SKM-1 treated with dmso at 0.1 percent for 144 hours (cell line): ENCODE data around the gene KIF23.

Experiments used
- DNase-seq: peaks from one replicate; lab custom pipeline; 2025; ENCODE audit not compliant: unreplicated experiment; lab: John Stamatoyannopoulos, UW

KIF23 gene

GRCh38 chr15:69394556-69395282 lies 19.4 kb upstream of the KIF23 start:
- peak; percentile 82 for DNase-seq

DNA sequence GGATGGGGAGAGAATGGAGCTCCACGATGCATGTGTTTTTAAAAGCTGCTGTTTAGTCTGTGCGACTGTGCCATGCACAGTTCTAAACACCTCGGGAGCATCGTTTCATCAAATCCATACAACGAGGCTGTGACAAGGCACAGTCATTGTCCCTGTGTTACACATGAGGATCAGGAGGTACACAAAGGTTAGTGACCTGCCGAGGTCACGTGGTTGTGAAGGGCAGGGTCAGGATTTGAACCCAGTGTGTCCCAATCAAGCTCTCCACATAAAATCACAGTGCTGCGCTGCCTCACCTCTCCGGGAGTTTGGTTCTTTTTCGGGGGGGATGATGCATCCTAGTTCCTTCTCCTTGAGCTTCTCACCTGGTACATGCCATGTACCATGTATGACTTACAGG lies 18.7 kb upstream of the KIF23 start:
- DNase-seq = no peak

DNA sequence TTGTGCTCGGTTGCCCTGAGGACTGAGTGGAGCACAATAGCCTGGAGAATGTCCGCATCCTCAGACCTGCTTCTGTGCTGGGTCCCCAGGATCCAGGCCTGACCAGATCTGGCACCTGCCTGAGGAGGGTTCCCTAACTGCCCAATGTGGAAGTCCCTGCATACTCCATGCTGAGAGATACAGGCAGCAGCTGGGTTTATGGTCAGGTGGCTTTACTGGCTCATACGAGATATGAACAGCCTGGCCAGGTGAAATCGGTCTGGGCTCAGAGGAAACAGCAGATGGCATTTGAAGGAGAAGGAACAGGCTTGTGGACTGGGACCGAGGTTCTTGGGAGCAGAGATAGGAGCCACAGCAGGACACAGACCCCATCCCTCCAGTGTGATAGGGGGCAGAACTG lies 18.2 kb upstream of the KIF23 start:
- DNase-seq = no peak

- no peak for DNase-seq
These were observed 15.7 kb upstream of the KIF23 start for GRCh38 chr15:69398491-69398891.

DNA sequence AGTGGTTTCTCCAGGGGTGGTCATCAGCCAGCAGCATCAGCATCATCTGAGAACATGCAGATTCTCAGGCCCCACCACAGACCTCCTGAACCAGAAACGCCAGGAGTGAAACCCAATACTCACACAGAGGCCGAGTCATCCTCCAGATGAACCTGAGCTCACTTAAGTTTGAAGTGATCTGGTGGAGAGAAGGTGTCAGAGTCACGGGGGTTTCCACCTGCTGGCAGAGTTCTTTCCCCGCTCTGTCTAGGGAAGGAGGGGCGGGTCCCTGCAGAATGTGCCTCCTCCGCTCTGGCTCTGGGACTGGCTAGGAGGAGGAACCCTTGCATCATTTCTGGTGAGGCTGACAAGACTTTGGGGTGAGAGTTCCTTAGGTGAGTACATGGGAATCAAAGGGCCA lies 13.3 kb upstream of the KIF23 start:
- no peak for DNase-seq

GRCh38 chr15:69402816-69403215 lies 11.3 kb upstream of the KIF23 start:
- no peak for DNase-seq

DNA sequence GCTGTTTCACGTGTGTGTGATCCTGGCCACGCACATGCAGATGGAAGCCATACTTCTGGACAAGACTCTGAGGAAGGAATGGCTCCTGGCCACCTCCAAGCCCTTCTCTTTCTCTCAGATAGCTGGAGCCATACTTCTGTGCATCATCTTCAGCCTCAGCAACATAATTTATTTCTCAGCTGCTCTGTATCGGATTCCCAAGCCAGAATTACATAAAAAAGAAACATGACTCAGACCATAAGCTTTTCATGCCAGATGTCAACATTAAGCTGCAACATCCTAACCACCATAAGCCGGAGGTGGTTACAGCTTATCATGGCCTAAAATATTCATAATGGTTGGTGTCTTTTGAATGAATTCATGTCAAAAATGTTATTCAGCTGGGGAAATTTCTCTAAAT lies 10.6 kb upstream of the KIF23 start:
- DNase-seq = no peak

DNA sequence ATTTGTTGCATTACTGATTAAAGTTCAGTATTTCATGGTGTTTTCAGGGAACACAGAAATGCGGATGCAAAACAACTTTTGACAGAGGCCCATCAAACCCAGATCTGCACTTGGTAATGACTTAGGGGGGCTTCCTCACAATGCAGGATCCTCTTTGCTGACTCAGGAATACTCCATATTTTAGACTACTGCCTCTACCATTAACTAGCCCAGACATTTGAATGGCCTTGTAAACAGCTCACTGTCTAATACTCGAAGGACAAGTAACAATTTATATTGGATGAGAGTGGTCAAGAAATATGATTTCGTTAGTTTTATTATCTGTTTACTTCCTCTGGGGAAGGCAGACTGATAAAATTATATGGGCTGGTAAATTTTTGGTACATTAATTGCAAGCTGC lies 9.0 kb upstream of the KIF23 start:
- no peak for DNase-seq

DNA sequence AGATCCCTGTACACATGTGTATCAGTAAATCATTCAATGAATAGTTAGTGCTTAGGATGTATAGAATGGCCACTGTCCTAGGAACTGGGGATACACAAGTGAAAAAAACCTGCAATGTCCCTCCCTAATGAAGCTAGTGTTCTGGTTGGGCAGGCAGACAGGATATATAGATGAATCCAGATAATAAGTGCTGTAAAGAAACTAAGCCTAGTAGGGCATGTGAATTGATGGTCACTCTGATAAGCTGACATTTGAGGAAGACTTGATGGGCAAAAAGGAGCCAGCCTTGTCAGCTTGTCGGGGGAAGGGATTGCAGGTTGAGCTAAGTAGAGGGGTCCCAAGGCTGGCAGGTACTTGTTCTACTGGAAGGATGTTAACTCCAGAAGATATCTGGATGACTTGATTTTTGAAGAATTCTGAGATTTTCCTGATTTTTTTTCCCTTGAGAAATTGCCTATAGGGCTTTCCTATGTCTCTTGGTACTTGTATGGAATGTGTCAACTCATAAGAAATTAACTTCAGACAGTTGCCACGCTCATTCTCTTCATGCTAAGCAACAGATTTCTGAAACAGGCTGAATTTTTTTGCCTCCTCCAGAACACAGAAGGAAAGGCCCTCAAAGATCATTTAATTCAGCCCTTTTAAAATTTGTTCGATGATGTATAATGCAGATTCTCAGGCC lies 6.3 kb upstream of the KIF23 start:
- no peak for DNase-seq

DNA sequence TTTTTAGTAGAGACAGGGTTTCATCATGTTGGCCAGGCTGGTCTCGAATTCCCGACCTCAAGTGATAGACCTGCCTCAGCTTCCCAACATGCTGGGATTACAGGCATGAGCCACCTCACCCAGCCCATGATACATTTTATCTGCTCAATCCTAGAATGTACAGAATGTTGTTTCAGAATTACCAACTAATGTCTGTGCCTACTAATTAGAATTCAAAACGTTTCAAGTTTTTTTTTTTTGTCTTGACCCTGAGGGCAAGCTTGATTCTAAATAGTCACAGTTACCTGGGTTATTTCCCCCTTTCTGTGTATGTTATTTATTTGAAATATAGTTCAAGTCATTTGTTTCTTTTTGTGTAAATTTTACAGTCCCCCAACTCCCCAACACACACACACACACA lies 5.3 kb upstream of the KIF23 start:
- DNase-seq = no peak

- DNase-seq = no peak
These were observed 3.8 kb upstream of the KIF23 start for GRCh38 chr15:69410248-69410874.

DNA sequence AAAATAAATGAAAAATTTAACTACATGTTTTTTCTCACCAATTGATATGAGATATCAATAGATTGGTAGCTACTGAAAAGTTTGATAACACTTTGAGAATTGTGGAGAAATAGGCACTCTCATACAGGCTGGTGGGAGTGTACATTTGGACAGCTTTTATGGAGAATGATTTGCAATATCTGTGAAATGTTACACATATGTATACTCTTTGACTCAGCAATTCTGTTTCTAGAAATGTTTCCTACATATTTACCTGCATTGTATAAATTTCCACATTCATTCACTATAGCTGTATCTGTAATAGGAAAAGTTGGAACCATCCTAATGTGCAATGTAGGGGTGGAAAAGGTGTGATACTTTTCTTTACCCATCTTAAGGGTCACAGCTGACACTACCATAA lies 1.9 kb upstream of the KIF23 start:
- no peak for DNase-seq

GRCh38 chr15:69412701-69413100 lies 1.4 kb upstream of the KIF23 start:
- no peak for DNase-seq

DNA sequence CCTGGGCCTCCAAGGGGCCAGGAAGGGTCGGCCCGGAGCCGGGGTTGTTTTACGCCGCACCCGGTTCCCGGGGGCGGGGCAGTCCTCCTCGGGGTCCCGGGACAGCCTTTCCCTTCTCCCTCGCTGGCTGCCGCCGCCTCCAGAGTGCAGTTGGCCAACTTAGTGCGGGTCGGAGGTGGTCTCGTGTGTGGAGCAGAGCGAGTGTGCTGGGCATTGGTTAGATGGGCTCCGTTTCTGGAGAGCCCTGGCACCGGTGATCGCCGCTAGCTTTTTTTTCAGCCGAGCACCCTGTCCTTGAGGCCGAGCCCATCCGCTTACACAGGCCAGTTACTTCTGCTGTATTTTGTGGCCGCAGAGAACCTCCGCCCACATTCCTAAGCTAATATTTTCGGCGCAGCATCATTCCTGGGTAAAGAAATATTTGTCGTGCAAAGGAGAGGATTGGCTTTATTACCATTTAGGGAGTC lies 585 bp downstream of the KIF23 start:
- DNase-seq = peak; percentile 35

DNA sequence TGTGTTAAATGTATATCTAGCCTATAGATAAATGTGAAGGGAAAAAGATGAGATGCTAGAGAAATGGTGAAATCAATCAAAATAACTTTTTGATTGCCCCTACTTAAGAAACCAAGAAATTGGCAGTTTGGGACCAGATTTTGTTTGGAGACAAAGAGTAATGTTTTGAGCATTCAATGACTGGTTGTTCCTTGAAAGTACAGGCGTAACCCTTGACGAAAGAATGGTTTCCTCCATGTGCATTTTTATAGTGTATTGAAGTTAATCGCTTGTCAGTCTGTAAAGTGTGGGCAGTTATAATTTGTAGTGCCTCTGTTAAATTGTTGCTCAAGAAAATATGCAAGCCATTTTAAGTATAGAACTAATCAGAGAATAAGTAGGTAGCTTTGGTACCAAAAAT lies 1.2 kb downstream of the KIF23 start:
- no peak for DNase-seq

DNA sequence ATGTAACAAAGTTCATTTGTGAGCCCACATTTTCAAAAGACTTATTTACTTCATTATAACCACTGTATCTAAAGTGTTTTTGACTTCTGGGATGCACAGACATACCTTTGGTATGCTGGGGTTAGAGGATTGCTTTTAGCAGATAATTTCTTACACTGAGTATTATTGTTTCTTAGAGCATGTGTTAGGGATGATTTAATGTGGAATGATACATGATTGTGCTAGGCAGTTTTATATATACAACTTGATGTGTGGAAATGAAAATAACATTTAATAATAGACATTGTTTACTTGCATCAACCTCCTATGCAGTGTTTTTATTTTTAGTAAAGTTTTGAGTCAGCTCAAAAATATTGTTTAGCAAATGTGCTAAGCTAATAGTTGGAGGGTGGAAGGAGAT lies 3.4 kb downstream of the KIF23 start:
- no peak for DNase-seq

DNA sequence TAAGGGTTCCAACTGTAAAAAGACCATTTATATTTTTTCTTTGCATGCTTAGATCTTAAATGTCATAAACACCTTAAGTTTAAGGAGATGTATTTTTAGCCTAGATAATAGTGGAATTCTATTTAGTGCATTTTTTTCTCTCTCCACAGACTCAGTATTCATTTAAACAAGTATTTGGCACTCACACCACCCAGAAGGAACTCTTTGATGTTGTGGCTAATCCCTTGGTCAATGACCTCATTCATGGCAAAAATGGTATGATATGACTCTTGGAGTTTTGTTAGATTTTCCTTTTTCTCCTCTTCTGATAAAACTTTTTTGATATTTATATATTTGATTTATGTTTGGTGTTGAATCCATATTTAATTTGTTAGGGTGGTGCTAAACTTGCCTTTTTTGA lies 7.3 kb downstream of the KIF23 start:
- DNase-seq = no peak

DNA sequence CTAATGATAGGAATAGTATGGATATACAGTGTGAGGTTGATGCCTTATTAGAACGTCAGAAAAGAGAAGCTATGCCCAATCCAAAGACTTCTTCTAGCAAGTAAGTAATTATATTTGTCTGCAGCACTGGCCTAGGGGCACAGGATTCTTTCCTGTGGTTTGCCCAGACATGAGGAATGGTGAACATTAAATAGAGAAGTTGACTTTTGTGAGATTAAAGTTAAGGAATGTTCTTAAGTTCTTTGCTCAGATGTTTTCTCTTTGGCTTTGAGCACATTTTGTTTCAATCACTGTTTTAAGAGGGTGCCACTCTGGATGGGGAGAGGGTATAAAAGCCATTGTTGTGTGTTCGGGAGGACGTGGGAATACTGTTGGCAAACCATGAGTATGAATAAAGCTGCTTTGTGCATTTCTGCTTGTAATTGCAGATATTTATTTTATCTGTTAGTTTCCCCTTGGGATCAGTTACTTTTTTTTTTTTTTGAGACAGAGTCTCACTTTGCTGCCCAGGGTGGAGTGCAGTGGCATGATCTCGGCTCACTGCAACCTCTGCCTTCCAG lies 8.3 kb downstream of the KIF23 start:
- no peak for DNase-seq

GRCh38 chr15:69424001-69424400 lies 9.9 kb downstream of the KIF23 start:
- no peak for DNase-seq

DNA sequence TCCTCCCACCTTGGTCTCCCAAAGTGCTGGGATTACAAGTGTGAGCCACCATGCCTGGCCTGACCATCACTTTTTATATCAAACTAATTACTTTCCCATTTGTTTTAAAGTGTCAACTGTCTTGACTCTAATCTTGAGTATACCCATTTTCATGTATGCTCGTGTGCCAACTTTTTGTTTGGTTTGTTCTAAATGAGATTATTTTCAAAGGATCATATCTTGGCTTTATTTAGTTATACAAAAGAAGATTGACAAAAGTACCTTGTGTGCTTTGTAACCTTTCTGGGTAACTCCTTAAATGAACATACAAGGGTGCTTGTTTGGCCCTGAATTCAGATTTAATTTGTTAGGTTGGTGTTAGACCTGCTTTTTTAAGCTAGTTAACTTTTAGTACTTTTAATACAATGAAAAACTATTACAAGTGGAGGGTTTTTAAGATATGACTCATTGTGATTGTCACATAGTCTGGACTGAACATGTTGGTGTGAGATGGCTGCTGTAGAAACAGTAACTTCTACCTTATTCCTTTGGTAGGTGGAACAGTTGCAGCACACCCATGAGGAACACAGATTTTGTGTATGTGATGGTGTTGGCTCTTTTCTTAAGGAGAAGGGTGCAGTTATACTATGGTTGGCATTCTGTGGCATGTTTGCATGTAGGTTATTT lies 10.7 kb downstream of the KIF23 start:
- DNase-seq = no peak

DNA sequence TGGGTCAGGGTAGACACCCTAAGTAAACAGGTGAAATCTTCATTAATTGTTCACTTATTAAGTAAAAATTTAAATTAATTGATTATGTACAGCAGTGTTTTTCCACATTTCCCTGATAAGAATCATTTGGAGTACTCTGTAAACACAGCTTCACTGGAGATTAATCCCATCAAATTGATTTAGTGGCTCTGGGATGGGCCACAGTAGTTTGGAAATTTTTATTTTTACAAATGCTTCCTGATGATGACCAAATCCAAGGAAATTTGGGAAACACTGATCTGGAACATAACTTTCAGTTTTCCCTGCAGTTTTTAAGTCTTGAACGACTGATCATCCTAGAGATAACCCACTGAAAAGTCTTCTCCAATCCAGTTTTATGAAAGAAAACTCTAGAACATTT lies 19.7 kb downstream of the KIF23 start:
- DNase-seq = no peak

DNA sequence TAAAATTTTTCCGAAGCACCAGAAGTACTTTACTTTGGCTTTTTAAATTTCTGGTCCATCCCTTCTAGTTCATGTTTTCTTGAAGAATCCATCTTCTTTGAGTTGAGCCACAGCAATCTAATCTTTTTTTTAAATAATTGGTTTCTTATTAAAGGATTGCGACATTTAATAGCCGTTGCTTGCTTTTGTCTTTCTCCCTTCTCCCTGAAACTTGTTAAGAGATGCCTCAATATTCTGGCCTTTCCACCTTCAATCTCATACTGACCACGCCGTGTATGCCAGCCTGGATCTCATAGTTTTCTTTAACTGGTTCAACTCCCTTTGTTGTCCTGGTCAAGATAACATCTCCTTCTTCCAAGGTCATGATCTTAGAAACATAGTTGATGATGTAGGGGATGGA lies 20.1 kb downstream of the KIF23 start:
- no peak for DNase-seq
